HG03108 (cell line): Measurements from ENCODE around the gene YWHAH.

Experiments
- ATAC-seq: cut with Tn5 transposase; IDR thresholded peaks from one replicate; pipeline ENCODE4 v1.9.1; 2021; ENCODE audit warnings: moderate library complexity; ENCODE audit not compliant: unreplicated experiment

YWHAH gene

DNA sequence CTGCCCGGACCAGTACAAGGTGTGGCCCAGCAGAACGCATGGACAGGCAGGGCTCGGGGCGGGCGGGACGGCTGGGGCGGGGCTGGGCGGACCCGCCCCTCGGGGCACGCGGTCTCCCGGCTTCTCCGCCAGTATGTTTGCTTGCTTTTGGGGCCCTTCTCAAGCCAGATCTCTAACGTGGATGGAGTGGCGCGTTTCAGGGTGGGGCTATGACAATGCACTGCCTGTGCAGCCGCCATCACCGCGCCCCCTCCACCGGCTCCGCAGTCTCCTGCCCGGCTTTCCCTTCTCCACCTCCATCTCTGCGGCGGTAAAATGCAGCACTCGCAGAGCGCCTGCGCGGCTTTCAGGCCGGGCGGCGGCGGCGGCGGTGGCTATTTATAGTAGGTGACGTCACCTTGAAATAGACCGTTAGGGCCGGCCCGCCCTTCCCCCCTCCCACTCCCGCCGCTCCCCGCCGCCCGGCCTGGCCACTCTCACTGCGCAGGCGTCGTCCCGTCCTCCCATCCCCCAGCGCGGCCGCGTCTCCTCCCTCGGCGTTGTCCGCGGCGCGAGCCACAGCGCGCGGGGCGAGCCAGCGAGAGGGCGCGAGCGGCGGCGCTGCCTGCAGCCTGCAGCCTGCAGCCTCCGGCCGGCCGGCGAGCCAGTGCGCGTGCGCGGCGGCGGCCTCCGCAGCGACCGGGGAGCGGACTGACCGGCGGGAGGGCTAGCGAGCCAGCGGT is at the start of gene YWHAH:
YWHAH (plus strand) TSS at position 558 of the 722 bp plus-strand sequence. CDS start 199 bp downstream, outside the sequence.
- ATAC-seq: peak; percentile 51

DNA sequence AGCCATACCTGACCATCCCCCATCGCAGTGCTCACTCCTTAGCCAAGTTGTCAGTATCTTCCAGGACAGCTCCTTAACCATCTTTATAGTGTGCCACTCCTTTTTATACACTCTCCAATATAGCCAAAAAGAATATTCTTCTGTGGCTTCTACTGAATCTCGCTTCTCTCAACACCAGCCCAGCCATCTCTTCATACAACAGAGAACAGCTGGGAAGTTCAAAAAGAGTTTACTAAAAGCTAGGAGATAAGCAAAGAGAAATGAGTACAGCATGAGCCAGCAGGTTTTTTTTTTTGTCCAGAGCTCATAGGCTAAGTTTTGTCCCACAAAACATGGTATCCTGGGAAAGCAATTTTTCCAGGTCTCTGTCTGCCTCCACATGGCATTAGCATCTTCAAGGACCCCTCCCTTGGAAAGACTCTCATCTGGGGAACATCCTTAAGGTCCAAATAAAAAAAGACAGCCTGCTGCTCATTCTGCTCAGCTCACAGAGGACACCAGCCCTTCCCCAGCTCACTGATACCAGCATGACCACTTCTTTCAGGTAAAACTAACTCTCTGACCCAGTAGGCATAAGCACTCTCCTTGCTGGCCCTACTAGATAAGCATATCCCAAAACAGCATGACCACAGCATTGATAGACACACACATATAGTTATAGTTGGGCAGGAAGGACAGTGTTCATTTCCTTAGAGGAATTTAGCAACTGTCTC is 48.8 kb upstream of the YWHAH start:
- no peak for ATAC-seq

DNA sequence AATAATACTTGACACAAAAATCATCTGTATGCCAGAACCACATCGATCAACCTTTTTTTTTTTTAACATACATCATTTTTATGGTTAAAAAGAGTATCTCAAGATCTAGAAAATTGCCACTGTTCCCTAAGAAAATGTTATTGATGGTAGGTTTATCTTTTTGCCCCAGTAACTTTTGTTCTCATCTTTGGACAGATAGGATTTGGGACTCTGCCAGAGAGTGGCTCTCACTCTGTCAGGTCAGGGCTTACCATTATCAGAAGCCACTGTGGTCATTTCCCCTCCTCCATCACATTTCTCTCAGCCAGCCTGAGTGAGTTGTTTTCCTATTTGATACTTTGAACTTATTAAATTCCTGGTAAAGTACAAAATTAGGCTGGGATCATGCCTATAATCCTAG is 47.9 kb upstream of the YWHAH start:
- ATAC-seq: no peak

DNA sequence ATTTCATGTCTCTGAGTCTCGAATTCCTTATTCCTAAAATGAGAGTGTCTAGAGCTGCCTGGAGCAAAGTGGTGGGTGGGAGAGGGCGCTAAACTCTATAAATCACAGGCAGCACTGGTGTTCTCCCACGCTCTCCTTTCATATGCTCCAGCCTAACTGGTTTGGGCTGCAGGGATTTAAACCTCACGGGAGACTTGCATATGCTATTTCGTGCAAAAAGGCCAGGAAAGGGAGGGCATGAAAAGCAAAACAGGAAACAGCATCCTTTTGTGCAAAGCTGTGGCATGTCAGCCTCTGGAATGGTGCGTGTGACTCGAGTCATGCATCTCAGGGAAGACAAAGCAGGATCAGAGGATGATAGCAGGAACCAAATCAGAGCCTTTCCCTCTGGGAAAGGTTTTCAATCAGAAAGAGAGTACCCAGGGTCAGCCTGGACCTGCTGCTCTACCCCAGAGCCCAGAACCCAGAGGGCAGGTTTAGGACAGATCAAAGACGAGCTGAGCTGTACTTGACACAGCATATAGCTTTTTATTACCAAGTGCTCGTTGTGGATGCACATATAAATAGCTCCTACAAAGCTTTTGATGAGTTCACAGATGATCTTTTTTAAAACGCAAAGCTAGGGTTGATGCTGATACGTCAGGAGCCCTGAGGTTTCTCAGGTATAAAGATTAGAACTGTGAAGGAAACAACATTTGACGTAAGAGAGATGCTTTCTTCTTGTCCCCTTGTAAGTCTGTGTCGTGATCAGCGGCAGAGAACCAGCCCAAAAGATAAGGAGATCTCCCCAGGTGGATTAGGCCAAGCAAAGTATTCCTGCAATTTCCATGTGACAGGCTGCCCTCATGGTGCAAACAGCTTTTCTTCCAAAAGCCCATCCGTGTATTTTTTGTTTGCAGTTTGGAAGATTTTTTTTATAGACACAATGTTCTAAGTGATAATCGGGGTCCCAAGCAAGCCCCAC is 46.2 kb upstream of the YWHAH start:
- ATAC-seq: no peak

DNA sequence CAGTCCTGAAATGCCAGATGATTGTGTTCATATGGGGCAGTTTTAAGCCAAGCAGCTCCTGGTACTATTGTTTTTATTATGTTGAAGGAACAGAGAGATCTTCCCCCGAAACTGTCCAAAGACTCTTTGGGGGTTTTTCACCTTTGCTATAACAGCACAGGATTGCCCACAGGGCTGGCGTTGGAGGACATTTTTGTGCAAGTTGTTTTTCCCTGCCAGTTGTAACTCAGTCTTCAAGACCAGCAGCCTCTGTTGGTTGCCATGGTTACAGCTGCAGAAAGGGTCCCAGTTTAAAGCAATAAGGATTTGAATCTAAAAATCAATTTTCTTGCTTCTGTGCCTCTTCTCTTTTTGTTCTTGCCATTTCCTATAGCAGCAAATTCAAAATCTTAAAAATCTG is 45.4 kb upstream of the YWHAH start:
- no peak for ATAC-seq

DNA sequence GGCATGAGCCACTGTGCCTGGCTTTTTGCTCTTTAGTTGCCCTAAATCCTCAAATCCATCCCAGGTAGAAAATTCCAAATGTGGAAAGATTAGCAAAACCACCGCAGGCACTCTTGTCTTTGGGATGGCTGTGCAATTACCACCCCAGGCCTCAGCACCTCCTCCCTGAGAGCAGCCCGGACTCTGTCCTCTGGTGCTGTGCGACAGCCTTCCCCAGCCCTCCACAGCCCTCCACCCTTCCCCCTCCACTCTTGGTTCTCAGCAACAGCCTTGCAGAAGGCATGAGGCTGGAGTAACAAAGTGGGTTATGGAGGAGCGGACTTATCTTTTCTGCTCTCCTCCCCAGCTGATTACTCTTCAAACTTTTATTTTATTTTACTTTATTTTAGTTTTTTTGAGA is 44.7 kb upstream of the YWHAH start:
- no peak for ATAC-seq

DNA sequence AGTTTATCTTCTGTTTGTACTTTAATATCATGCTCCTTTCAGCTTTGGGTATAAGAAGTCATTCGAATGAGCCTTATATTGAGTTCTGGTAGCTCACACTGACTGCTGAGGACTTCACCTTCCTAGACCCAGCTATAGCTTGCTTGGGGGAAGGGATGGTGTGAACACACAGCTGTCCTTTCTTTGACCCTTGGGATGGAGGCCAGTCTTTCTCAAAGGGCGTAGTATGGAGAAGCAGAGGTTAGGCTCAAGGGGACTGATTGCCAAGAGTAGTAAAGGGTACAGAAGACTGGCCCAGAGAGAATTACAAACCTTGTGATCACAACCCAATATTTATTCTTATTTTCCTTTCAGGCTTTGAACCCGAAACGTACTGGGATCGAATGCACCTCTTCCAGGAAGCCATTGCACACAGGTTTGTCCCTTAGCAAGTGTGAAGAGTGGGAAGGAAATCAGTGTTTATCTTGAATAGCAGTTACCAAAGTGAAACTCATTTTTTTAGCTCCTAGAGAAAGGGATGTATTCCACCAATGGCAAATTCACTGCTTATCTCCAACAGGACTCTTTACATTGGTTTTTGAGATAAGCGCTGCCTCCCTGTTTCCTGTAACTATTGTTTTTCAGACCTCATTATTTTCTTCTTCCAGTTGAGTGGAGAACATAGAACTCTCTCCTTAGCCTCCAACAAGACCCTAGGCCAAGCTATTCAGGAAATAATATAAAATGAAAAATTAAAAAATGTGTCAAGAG is 42.8 kb upstream of the YWHAH start:
- ATAC-seq: no peak

DNA sequence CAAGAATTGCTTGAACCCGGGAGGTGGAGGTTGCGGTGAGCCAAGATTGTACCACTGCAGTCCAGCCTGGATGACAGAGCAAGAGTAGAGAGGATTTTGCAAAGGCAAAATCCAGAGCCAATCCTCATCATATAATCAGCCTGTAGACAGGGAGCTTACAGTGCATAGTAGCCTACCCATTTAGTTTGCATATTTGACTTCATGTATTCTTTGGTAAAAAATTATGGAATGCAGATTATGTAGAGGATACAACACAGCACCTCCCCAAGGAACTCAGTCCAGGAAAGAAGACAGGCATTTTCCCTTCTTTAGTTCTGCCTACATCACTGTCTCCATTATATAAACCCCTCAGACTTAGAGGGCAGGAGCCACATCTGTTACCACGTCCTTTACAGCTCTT is 39.7 kb upstream of the YWHAH start:
- no peak for ATAC-seq

DNA sequence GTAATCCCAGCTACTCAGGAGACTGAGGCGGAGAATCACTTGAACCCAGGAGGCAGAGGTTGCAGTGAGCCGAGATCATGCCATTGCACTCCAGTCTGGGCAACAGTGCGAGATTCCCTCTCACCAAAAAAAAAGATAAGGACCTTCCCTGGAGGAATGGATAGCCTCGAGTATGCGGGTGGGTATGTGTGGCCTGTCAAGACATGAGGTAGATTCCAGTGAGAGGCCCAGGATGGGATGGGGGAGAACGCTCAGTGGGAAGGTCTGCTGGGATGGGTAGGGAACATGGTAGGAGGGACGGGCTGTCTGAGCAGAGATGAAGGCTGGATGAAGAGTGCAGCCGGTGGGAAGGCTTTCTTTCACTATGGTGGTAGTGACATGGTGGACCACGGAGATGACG is 39.0 kb upstream of the YWHAH start:
- ATAC-seq: no peak

DNA sequence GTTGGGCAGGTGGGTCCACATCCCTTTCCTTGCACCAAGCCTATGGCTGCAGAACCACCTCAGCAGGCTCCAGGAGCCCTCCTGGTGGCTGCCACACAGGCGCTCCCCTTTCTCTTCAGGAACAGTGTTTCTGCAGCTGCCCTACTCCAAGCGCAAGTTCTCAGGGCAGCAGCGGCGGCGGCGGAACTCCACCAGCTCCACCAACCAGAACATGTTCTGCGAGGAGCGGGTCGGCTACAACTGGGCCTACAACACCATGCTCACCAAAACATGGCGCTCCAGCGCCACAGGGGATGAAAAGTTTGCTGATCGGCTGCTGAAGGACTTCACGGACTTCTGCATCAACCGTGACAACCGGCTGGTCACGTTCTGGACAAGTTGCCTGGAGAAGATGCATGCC is 38.2 kb upstream of the YWHAH start:
- no peak for ATAC-seq

DNA sequence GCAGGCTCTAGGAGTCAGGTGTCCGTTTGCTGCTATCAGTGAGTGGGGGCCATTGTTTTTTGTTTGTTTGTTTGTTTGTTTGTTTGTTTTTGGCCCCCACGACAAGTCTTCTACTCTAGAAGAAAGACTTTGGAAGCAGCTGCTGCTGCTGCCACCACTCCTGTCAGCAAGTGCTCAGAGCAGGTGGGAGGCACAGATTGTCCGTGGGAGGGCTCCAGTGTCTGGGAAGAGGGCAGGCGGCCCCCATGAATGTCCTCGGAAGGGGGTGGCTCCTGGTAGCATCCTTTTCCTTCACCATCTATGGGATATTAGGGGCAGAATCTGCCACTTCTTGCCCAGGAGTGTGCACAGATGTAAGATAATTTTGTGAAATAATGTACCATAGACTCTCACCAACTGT is 37.8 kb upstream of the YWHAH start:
- ATAC-seq: no peak

DNA sequence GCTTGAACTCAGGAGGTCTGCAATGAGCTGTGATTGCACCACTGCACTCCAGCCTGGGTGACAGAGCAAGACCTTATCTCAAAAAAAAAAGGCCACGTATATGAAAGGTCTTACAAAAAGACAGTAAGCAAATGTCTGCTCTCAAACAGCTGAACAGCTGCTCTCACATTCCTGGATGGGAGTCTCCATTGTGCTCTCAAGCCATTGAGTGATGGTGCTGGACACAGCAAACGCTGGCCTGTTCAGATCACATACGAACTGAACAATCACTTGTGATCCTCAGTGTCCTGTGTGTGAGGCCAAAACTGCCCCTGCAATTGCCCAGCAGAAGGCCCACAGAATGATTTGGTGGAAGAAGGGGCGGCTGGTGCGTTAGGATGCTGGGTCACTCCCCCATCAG is 34.4 kb upstream of the YWHAH start:
- no peak for ATAC-seq

DNA sequence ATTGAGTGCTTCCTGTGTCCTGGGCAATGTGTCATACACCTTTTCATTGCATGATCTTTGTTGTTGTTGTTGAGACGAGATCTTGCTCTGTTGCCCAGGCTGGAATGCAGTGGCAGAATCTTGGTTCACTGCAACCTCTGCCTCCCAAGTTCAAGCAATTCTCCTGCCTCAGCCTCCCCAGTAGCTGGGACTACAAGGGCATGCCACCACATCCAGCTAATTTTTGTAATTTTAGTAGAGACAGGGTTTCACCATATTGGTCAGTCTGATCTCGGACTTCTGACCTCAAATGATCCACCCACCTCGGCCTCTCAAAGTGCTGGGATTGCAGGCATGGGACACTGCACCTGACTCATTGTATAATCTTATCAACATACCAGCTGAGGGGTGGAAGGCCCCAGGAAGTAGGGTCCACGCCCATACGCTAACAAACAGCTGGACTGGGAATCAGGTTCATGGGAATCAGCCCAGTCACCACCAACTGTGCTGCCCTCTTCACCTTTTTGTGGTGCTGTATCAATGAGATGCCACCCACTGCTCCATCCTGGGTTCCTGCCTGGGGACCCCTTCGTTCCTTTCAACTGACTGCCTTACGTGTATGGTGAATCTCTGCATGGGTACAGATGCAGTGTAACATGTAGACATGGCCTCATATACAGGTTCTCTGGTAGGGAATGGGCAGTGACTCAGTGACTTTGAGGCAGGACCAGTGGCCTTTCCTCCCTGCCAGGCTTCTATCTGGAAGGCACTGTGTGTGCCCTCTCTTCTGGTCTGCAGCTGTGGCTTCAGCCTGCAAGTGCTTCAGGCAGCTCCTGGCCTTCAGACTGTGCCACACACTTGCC is 32.5 kb upstream of the YWHAH start:
- no peak for ATAC-seq

DNA sequence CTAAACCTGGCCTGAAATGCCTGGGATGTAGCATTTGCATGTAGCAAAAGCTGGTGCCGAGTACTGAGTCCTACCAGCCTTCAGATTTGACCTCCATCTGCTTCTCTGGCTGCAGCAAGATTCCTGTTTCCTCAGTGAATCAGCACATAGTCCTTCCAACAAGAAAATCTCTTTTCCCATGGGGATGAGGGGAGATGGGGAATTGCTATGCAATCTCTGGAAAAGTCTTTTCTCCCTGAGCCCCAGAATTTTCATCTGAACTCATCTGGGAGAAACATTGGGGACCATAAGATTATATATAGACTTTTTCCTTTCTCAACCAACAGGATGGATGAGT is 32.0 kb upstream of the YWHAH start:
- no peak for ATAC-seq

DNA sequence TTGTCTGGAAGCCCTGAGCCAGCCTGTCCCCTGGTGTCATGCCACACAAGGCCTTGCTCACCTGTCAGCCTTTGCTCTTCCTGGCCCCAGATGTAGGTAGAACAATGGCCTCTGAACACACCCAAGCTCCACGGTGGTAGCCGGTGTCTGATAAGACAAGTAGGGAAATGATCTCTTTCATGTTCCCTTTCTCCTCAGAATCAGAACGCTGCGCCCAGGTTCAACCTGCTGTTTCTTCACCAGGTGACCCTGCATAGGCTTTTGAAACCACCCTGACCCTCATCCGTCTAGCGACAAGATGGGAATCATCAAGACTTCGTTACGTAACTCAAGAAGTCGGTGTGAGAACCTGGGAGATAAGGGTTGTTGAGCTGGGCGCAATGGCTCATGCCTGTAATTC is 28.7 kb upstream of the YWHAH start:
- no peak for ATAC-seq

DNA sequence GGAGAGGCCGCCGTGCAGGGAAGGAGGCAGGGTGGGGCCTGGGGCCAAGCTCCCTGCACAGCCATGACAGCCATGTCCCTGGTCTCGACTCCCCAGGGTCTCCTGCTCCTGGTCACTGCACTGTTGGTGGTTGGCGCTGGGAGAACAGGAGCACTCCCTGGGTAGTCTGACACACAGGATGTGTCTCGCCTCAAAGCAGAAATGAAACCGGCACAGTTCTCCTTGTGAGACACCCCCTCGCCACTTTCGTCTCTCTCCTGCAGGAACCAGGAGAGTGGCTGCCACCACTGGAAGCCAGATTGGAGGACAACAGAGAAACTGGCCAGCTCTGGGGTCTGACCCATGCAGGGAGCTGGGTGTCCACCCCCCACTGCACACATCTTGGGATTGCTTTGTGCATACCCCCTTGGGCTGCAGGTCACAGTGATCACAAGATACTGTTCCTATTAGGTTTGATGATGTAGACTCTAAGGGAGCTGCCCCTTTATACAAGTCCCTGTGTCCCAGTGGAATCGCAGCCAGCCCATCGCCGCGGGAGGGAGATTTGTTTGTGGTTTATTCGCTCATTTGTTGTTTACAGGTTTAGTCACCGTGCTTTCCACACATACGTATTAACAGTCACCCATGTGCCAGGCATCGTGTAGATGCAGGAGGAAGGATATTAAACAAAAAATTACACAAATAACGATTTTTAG is 27.0 kb upstream of the YWHAH start:
- ATAC-seq: no peak

DNA sequence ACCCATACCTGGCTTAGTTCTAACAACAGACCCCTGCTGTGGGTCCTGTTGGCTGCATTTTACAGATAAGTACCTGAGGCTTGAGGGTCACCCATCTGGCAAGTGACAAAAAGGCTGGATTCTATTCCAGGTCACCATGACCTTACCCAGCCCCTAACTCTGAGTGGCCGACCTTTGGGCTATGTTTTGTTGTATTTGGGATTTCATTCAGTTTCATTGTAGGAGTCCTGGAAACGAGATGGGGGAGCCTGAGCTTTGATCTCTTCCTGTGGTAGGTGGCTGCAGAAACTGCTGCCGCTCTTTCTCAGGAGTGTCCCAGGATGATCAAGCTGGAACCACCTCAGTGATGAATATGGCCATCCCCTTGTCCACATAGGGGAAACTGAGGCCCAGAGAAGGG is 24.6 kb upstream of the YWHAH start:
- no peak for ATAC-seq

DNA sequence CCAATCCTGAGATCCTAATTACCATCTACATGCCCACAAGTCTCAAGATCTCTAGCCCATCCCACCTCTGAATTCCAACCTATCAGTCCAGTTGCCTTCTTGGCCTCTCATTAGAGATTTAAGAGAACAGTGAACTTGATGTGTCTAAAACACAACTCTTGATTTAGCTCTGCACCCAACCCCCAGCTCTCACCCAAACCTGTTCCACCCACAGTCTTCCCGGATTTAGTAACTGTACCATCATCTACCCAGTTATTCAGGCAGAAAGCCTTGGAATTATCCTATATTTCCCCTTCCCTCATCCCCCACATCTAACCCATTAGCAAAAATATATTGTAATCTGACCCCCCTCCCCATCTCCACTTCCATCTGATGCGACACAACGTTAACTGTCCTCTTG is 24.0 kb upstream of the YWHAH start:
- ATAC-seq: no peak

DNA sequence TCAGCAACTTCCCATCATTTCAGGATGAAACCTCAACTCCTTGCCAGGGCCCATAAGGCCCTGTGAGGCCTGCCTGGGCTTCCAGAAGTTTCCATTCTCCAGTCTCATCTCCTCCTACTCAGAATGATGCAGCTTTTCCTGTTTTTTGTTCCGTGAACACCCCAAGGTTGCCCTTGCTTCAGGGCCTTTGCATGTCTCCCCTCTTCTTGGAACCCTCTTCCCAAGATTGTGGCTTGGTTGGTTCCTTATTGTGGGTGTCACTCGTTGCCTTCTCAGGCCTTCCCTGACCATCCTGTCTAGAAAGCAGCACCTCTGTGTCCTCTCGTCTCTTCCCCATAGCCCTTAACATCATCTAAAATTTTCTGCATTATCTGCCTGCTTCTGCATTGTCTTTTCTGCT is 23.2 kb upstream of the YWHAH start:
- ATAC-seq: no peak

DNA sequence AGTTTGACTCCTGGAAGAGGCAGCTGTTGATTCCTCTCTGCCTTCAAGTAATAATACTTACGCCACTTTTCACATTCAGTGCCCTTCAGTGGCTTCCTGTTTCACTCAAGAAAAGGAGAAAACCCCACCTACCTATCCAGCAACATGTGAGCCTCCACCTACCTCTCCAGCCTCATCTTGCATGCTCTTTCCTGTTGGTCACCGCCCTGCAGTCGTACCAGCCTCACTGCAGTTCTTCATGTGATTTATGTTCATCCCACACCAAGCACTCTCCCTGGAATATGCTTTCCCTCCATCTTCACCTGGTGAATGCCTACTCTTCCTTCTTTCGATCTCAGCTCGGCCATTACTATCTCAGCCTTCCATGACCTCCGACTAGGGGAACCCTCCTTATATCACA is 21.8 kb upstream of the YWHAH start:
- ATAC-seq: no peak
